GM23248 (cell line): ENCODE measurements around the gene SULT1C2.

ENCODE experiments used
- EZH2 ChIP-seq: fragments of 200-600 bp; sonication (generic); IDR thresholded peaks from 2 replicates; pipeline ENCODE4 v1.6.1; 2018; ENCODE audit warnings: antibody characterized with exemption, mild to moderate bottlenecking; ENCODE audit not compliant: insufficient read depth, poor library complexity, severe bottlenecking
- EZH2phosphoT487 ChIP-seq: fragments of 200-600 bp; sonication (generic); IDR thresholded peaks from 2 replicates; pipeline ENCODE4 v1.6.1; 2018; ENCODE audit warnings: antibody characterized with exemption, moderate library complexity, mild to moderate bottlenecking, low read depth; ENCODE audit not compliant: insufficient read depth

- TF ChIP-seq EZH2phosphoT487 (no peak), EZH2 (no peak)
These were observed 37.1 kb downstream of the SULT1C2 start for GRCh38 chr2:108325756-108326155.
